PC-3 (cell line): ENCODE measurements around the gene KHK. TPM values are rescaled to one million over a fixed set of nuclear protein-coding genes. Genes with fewer than 3 reads are reported as not detected.
A peak's percentile ranks its signal among the peaks of the same experiment; 100 is the strongest.

Source experiments
- ATAC-seq: fragments of 200-7000 bp; cut with Tn5 transposase; 2 replicates; pipeline ENCODE4 v1.9.1; 2020; ENCODE audit warnings: mild to moderate bottlenecking, moderate library complexity
- BruUV-seq: library from RNA; stranded (reverse); fragments of 400-500 nt; replicated peaks from 2 replicates; lab custom pipeline; 2021; lab: Mats Ljungman, UMichigan
- CTCF ChIA-PET: fragments of 300-600 bp; sonication (Branson Sonifier 250); formaldehyde crosslinking; loops from one replicate; lab custom pipeline; 2022; ENCODE audit warnings: antibody characterized with exemption; lab: Charles Lee
- POLR2A ChIA-PET: fragments of 300-600 bp; sonication (Branson Sonifier 250); formaldehyde crosslinking; loops from one replicate; lab custom pipeline; 2022; ENCODE audit warnings: antibody characterized with exemption; ENCODE audit not compliant: unreplicated experiment; lab: Charles Lee
- DNase-seq: peaks from one replicate; pipeline ENCODE4 v3.0.0-alpha.2; 2015
- H2AFZ ChIP-seq: fragments of 300-600 bp; sonication (generic); 2 replicates; pipeline ENCODE4 v1.6.0; 2016; ENCODE audit warnings: antibody characterized with exemption, low read length
- H3F3A ChIP-seq: fragments of 300-600 bp; sonication (generic); one replicate; pipeline ENCODE4 v1.6.0; 2017; ENCODE audit warnings: antibody characterized with exemption, low read length, control low read depth, mild to moderate bottlenecking; ENCODE audit not compliant: unreplicated experiment
- H3K27ac ChIP-seq: fragments of 300-600 bp; sonication (generic); 2 replicates; pipeline ENCODE4 v1.5.1; 2016; ENCODE audit warnings: mild to moderate bottlenecking, low read length
- H3K27me3 ChIP-seq: fragments of 300-600 bp; sonication (generic); 2 replicates; pipeline ENCODE4 v1.6.1; 2016; ENCODE audit warnings: low read length, mixed read lengths
- H3K36me3 ChIP-seq: fragments of 300-600 bp; sonication (generic); 2 replicates; pipeline ENCODE4 v1.6.1; 2016; ENCODE audit warnings: low read depth, mixed run types, low read length, mixed read lengths
- H3K4me1 ChIP-seq: fragments of 300-600 bp; sonication (generic); 2 replicates; pipeline ENCODE4 v1.5.1; 2016; ENCODE audit warnings: low read length; ENCODE audit not compliant: insufficient read depth
- H3K4me2 ChIP-seq: fragments of 300-600 bp; sonication (generic); 2 replicates; pipeline ENCODE4 v1.6.0; 2016; ENCODE audit warnings: low read length
- H3K4me3 ChIP-seq: fragments of 300-600 bp; sonication (generic); 2 replicates; pipeline ENCODE4 v1.5.1; 2016; ENCODE audit warnings: mild to moderate bottlenecking, low read length, mixed read lengths
- H3K79me2 ChIP-seq: fragments of 300-600 bp; sonication (generic); 2 replicates; pipeline ENCODE4 v1.6.1; 2017; ENCODE audit warnings: low read length, mixed read lengths
- H3K9ac ChIP-seq: fragments of 300-600 bp; sonication (generic); 2 replicates; pipeline ENCODE4 v1.6.0; 2016; ENCODE audit warnings: mild to moderate bottlenecking, low read length
- H3K9me2 ChIP-seq: fragments of 300-600 bp; sonication (generic); replicated peaks from 2 replicates; pipeline ENCODE4 v1.6.1; 2016; ENCODE audit warnings: mixed run types, low read length, mixed read lengths
- H3K9me3 ChIP-seq: fragments of 300-600 bp; sonication (generic); 2 replicates; pipeline ENCODE4 v1.6.1; 2016; ENCODE audit warnings: low read length, mixed read lengths
- H4K20me1 ChIP-seq: fragments of 300-600 bp; sonication (generic); 2 replicates; pipeline ENCODE4 v1.6.1; 2016; ENCODE audit warnings: low read length, mixed read lengths
- EZH2 ChIP-seq: fragments of 300-600 bp; sonication (generic); IDR thresholded peaks from one replicate; pipeline ENCODE4 v1.6.1; 2017; ENCODE audit warnings: antibody characterized with exemption, mild to moderate bottlenecking, low read length; ENCODE audit not compliant: unreplicated experiment
- EZH2phosphoT487 ChIP-seq: fragments of 300-600 bp; sonication (generic); IDR thresholded peaks from 2 replicates; pipeline ENCODE4 v1.6.1; 2018; ENCODE audit warnings: mild to moderate bottlenecking, antibody characterized with exemption, low read length, borderline replicate concordance
- intact Hi-C: fragments of 100-400 bp; cut with micrococcal nuclease; formaldehyde crosslinking; loops from 2 replicates; pipeline ENCODE4 v1.9.0; 2023
- total RNA-seq: library from RNA; depleted of rRNA; stranded (reverse); fragments of >200 nt; gene quantifications from 2 replicates; pipeline ENCODE4 v1.2.3, GENCODE V29; 2014
- TF ChIP-seq, protein P1 (sequence below): fragments of 300-600 bp; sonication (generic); conservative IDR thresholded peaks from 2 replicates; pipeline ENCODE4 v1.5.1; 2017; ENCODE audit warnings: antibody characterized with exemption, low read depth, mild to moderate bottlenecking, low read length

KHK gene
- total RNA-seq, 1 experiment from 2014 or later: 11.0 TPM

DNA sequence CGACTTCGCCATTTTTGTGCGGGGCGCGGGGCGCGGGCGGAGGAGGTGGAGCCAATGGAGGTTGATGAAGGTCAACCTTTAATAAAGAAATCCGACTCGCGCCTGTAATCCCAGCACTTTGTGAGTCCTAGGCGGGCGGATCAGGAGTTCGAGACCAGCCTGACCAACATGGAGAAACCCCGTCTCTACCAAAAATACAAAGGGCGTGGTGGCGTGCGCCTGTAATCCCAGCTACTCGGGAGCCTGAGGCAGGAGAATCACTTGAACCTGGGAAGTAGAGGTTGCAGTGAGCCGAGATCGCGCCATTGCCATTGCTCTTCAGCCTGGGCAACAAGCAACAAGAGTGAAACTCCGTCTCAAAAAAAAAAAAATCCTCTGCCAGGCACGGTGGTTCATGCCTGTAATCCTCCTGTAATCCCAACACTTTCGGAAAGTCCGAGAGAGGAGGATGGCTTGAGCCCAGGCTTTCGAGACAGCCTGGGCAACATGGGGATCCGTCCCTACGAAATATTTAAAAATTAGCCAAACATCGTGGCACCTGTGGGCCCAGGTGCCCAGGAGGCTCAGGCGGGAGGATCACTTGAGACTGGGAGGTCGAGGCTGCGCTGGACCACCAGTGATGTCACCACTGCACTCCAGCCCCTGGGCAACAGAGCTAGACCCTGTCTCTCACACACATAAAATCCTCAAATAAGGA is 48.4 kb downstream of the KHK start:
- DNase-seq (no peak), ATAC-seq (no peak)
- H3K27me3 ChIP-seq: no peaks in the 10 kb centered on the region
- ChIA-PET CTCF (interaction anchor here (0.5 kb wide), 1 partner anchor 145 kb away, joined by 8 read pairs; no protein-coding TSS in a partner anchor), POLR2A (interaction anchor here (0.5 kb wide), 1 partner anchor 113 kb away, joined by 6 read pairs; no protein-coding TSS in a partner anchor)
- peaks cover 9% of the 10 kb centered on the region; the same call in 1 of the 2 replicates for H4K20me1 ChIP-seq
- peaks cover 22% of the 10 kb centered on the region for H3K79me2 ChIP-seq
- TSS peak; percentile 46 for BruUV-seq
- H3K9ac ChIP-seq: no peak overlapping the region
- no peaks in the 10 kb centered on the region for H3F3A ChIP-seq
- intact Hi-C loops: no loop called here
- TF ChIP-seq EZH2 (no peak), EZH2phosphoT487 (no peak)
- TF ChIP-seq, protein P1, sequence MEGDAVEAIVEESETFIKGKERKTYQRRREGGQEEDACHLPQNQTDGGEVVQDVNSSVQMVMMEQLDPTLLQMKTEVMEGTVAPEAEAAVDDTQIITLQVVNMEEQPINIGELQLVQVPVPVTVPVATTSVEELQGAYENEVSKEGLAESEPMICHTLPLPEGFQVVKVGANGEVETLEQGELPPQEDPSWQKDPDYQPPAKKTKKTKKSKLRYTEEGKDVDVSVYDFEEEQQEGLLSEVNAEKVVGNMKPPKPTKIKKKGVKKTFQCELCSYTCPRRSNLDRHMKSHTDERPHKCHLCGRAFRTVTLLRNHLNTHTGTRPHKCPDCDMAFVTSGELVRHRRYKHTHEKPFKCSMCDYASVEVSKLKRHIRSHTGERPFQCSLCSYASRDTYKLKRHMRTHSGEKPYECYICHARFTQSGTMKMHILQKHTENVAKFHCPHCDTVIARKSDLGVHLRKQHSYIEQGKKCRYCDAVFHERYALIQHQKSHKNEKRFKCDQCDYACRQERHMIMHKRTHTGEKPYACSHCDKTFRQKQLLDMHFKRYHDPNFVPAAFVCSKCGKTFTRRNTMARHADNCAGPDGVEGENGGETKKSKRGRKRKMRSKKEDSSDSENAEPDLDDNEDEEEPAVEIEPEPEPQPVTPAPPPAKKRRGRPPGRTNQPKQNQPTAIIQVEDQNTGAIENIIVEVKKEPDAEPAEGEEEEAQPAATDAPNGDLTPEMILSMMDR: no peak
- no peaks in the 10 kb centered on the region for H3K9me3 ChIP-seq
- peak overlapping the region; percentile 94 for H3K4me2 ChIP-seq
- H3K36me3 ChIP-seq: peaks cover 12% of the 10 kb centered on the region
- H3K9me2 ChIP-seq: no peaks in the 10 kb centered on the region
- H2AFZ ChIP-seq: peak overlapping the region; percentile 79
- H3K4me1 ChIP-seq: peaks cover 9% of the 10 kb centered on the region
- peak overlapping the region; percentile 97; the same call in 1 of the 2 replicates for H3K4me3 ChIP-seq
- no peak overlapping the region for H3K27ac ChIP-seq

DNA sequence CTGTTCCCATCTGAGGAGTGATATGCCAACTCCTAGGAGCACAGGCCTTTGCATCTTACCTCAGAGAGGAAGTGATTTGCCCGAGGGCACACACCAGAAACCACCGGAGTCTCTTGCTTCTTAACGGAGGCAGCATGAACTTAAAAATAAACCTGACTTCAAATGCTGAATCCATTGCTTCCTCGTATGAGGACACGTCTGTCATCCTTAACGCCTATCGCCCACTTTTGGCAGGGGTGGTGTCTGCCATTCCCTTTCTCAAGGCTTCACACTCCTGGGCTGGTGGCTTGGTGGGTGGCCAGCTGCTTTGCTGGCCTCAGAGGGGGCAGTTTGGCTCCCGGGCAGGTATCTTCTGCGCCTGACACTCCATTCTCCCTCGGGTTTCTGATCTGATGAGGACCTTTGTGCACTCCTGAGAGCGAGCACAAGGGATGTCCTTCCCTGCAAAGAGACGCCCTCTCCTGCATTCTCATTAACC is 48.9 kb downstream of the KHK start:
- BruUV-seq: no TSS peak
- Histone ChIP-seq H3K36me3 (peaks cover 12% of the 10 kb centered on the region), H3K9ac (no peak overlapping the region), H3K4me3 (no peak overlapping the region), H3K79me2 (peaks cover 22% of the 10 kb centered on the region), H3K4me1 (peaks cover 9% of the 10 kb centered on the region), H4K20me1 (peaks cover 9% of the 10 kb centered on the region; the same call in 1 of the 2 replicates), H3K27me3 (no peaks in the 10 kb centered on the region), H3K4me2 (no peak overlapping the region), H3K9me3 (no peaks in the 10 kb centered on the region), H3F3A (no peaks in the 10 kb centered on the region), H2AFZ (0 out of 2 replicates have a peak overlapping the region, but pooled peaks have one; percentile 79), H3K27ac (no peak overlapping the region), H3K9me2 (no peaks in the 10 kb centered on the region)
- TF ChIP-seq EZH2phosphoT487: no peak
- TF ChIP-seq EZH2: no peak
- TF ChIP-seq, protein P1: no peak
- CTCF ChIA-PET: no interaction called here
- POLR2A ChIA-PET: no interaction called here
- intact Hi-C loops: no loop called here
- no peak for DNase-seq
- ATAC-seq: no peak

DNA sequence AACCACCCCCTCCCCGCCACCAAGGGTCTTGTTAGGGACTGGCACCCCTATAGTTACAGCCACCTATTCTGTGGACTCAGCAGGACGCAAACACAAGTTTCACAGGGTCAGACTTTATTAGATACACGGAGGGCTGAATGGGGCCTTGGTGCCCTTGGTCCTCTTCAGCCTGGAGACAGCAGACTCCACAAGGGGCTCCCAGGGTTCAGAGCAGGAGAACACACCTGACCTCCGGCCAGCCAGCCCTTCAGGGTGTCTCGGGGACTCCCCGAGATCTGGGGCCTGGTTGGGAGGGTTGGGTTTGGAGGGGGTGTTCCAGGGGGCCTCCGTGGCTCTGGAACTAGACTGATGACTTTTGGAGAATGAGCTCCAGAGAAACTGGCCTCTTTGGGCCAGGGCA is 50.2 kb downstream of the KHK start:
- no peaks in the 10 kb centered on the region for H3F3A ChIP-seq
- H3K36me3 ChIP-seq: peaks cover 2% of the 10 kb centered on the region; the same call in 1 of the 2 replicates
- no peak for TF ChIP-seq EZH2phosphoT487
- TF ChIP-seq EZH2: no peak
- TF ChIP-seq, protein P1: no peak
- no peak overlapping the region for H3K27ac ChIP-seq
- peaks cover 9% of the 10 kb centered on the region; the same call in 1 of the 2 replicates for H4K20me1 ChIP-seq
- H3K27me3 ChIP-seq: no peaks in the 10 kb centered on the region
- BruUV-seq: no TSS peak
- intact Hi-C loops: no loop called here
- no peak overlapping the region for H3K4me3 ChIP-seq
- ChIA-PET POLR2A (no interaction called here), CTCF (no interaction called here)
- DNase-seq (no peak), ATAC-seq (no peak)
- H2AFZ ChIP-seq: no peak overlapping the region
- H3K79me2 ChIP-seq: peaks cover 22% of the 10 kb centered on the region
- H3K9me3 ChIP-seq: no peaks in the 10 kb centered on the region
- no peak overlapping the region for H3K4me2 ChIP-seq
- peaks cover 9% of the 10 kb centered on the region for H3K4me1 ChIP-seq
- no peaks in the 10 kb centered on the region for H3K9me2 ChIP-seq
- no peak overlapping the region for H3K9ac ChIP-seq
